B cell (primary cell): Measurements from ENCODE around the gene WDFY2.

Experiments
- CTCF ChIP-seq: fragments of 200-600 bp; IDR thresholded peaks from one replicate; pipeline ENCODE4 v1.8.0; 2022; ENCODE audit warnings: antibody characterized with exemption, mild to moderate bottlenecking
- EZH2 ChIP-seq: IDR thresholded peaks from 2 replicates; pipeline ENCODE4 v1.6.1; 2012; ENCODE audit warnings: borderline replicate concordance, low read depth, mild to moderate bottlenecking, moderate library complexity, low read length; ENCODE audit not compliant: insufficient read depth, poor library complexity, severe bottlenecking

DNA sequence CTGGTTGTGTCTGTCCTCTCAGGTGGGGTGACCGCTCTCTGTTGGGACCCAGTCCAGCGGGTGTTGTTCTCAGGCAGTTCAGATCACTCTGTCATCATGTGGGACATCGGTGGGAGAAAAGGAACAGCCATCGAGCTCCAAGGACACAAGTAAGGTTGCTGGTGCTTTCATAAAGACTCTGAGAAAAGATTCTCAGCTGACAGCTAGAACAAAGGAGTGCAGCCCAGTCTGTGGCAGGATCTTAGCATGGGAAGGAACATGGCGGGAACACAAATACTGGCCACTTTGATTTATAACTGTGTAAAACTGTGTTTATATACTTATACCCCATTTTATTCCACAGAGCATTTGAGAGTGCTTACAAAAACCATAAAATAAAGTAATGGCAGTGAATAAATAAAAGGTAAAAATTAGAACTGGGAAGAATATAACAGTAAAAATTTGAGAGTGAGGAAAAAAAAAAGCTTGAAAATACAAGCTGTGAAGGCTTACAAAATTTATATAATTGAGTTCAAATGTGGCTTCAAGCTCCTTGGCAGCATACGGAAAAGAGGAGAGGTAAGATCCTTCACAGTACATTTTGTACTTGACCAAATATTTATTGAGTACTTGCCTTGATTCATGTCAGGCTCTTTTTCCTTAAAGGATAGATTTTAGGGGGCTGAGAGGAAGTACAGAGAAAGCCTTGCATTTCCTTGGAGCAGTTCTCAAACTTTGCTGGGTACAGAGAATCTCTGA lies 154.9 kb downstream of the WDFY2 start:
- no peak for TF ChIP-seq CTCF
- no peak for TF ChIP-seq EZH2
